GM12874 (cell line): ENCODE data around the gene TTPAL.

Source experiments
- CTCF ChIP-seq: IDR thresholded peaks from 2 replicates; pipeline ENCODE4 v1.5.1; 2011; ENCODE audit warnings: low read depth, mild to moderate bottlenecking, control low read depth, low read length, moderate library complexity; ENCODE audit not compliant: insufficient read depth

TTPAL gene

GRCh38 chr20:44429419-44430269 lies 46.0 kb upstream of the TTPAL start:
- TF ChIP-seq CTCF: no peak

GRCh38 chr20:44430270-44431065 lies 45.2 kb upstream of the TTPAL start:
- no peak for TF ChIP-seq CTCF

- TF ChIP-seq CTCF: no peak
Observed at GRCh38 chr20:44431118-44431501, 44.6 kb upstream of the TTPAL start.

GRCh38 chr20:44431502-44432234 lies 44.0 kb upstream of the TTPAL start:
- no peak for TF ChIP-seq CTCF

DNA sequence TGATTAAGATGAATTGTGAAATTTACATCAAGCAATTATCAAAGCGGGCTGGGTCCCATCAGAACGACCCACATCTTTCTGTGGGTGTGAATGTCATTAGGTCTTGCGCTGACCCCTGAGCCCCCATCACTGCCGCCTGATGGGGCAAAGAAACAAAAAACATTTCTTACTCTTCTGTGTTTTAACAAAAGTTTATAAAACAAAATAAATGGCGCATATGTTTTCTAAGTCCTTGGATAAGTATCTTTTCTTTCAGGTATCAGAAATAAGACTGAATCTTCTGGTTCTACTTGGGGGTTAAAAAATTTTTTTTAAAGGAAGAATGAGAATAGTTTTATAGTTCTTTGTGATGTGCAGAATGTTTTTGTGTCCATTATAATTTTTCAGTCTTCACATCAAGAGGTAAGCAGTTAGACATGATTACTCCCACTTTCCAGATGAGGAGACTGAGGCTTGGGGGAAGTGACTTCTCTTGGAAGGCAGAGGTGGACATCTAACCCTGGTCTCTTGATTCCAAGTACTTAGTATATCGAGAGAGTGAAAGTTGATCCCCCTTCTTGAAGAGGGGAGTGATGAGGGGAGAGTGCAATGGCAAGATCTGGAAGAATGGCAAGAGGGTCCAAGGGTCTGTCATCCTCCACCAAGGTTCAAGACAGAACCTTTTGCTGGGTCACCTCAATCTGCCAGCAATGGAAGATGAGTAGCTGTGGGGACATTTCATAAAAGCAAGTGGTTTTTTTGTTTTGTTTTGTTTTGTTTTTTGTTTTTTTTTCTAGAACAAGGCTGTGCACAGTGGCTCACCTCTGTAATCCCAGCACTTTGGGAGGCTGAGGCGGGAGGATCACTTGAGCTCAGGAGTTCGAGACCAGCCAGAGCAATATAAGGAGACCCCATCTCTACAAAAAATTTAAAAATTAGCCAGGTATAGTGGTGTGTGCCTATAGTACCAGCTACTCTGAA lies 42.8 kb upstream of the TTPAL start:
- no peak for TF ChIP-seq CTCF

GRCh38 chr20:44433751-44434538 lies 41.7 kb upstream of the TTPAL start:
- TF ChIP-seq CTCF: no peak
